Mesenchymal stem cell (in vitro differentiated cells and primary cell): ENCODE measurements around the gene RAB13.

Experiments
- DNase-seq: peaks from one replicate; pipeline ENCODE4 v3.0.0-alpha.2; 2013
- H2AFZ ChIP-seq: one replicate; pipeline ENCODE4 v1.6.1; 2013; ENCODE audit warnings: low read depth, mild to moderate bottlenecking, control low read depth, inconsistent platforms, low read length, moderate library complexity
- H2AK5ac ChIP-seq: 2 replicates; pipeline ENCODE4 v1.6.1; 2013; ENCODE audit warnings: low read length, moderate library complexity, mild to moderate bottlenecking, inconsistent platforms; ENCODE audit not compliant: severe bottlenecking
- H2BK120ac ChIP-seq: one replicate; pipeline ENCODE4 v1.6.1; 2013; ENCODE audit warnings: low read depth, mild to moderate bottlenecking, inconsistent platforms, low read length, moderate library complexity
- H2BK12ac ChIP-seq, 2 experiments: one replicate each; pipeline ENCODE4 v1.6.1; 2013; ENCODE audit warnings: inconsistent platforms in 2 of 2, low read length in 2 of 2, mild to moderate bottlenecking in 2 of 2, moderate library complexity in 2 of 2, control low read depth in 1 of 2
- H2BK15ac ChIP-seq: one replicate; pipeline ENCODE4 v1.6.1; 2013; ENCODE audit warnings: mild to moderate bottlenecking, low read depth, inconsistent platforms; ENCODE audit not compliant: poor library complexity, severe bottlenecking
- H2BK5ac ChIP-seq: 2 replicates; pipeline ENCODE4 v1.6.1; 2013; ENCODE audit warnings: low read depth, mild to moderate bottlenecking, low read length, control low read depth, inconsistent platforms; ENCODE audit not compliant: poor library complexity, severe bottlenecking
- H3K14ac ChIP-seq, 2 experiments: one replicate each; pipeline ENCODE4 v1.6.1; 2013; ENCODE audit warnings: inconsistent platforms in 2 of 2, low read length in 2 of 2, control low read depth in 1 of 2, mild to moderate bottlenecking in 1 of 2, moderate library complexity in 1 of 2
- H3K18ac ChIP-seq, 2 experiments: one replicate each; pipeline ENCODE4 v1.6.1; 2013; ENCODE audit warnings: inconsistent platforms in 2 of 2, low read length in 2 of 2, control low read depth in 1 of 2, low read depth in 1 of 2, mild to moderate bottlenecking in 1 of 2
- H3K23ac ChIP-seq, 2 experiments: one replicate each; pipeline ENCODE4 v1.6.1; 2013; ENCODE audit warnings: inconsistent platforms in 2 of 2, low read length in 2 of 2, mild to moderate bottlenecking in 2 of 2, moderate library complexity in 2 of 2, control low read depth in 1 of 2
- H3K27ac ChIP-seq: 2 replicates; pipeline ENCODE4 v1.5.1; 2013; ENCODE audit warnings: mild to moderate bottlenecking, moderate library complexity, low read length, control low read depth, inconsistent platforms; ENCODE audit not compliant: poor library complexity, severe bottlenecking
- H3K27me3 ChIP-seq, 2 experiments: 2 replicates each; pipeline versions ENCODE4 v1.6.1 to v1.7.0; 2013; ENCODE audit warnings: low read length in 2 of 2, mild to moderate bottlenecking in 2 of 2, moderate library complexity in 2 of 2, control low read depth in 1 of 2, inconsistent platforms in 1 of 2; ENCODE audit not compliant: control insufficient read depth in 1 of 2, insufficient read depth in 1 of 2
- H3K36me3 ChIP-seq, 2 experiments: 2 replicates each; pipeline versions ENCODE4 v1.6.1 to v1.7.0; 2013; ENCODE audit warnings: low read length in 2 of 2, control low read depth in 1 of 2, inconsistent platforms in 1 of 2, low read depth in 1 of 2, mild to moderate bottlenecking in 1 of 2; ENCODE audit not compliant: insufficient read depth in 2 of 2, control insufficient read depth in 1 of 2
- H3K4ac ChIP-seq, 2 experiments: one replicate each; pipeline ENCODE4 v1.6.1; 2013; ENCODE audit warnings: inconsistent platforms in 2 of 2, low read length in 2 of 2, mild to moderate bottlenecking in 2 of 2, moderate library complexity in 2 of 2, control low read depth in 1 of 2, low read depth in 1 of 2
- H3K4me1 ChIP-seq: 2 replicates; pipeline ENCODE4 v1.6.1; 2013; ENCODE audit warnings: low read depth, low read length, control low read depth; ENCODE audit not compliant: control insufficient read depth, insufficient read depth
- H3K4me2 ChIP-seq: 2 replicates; pipeline ENCODE4 v1.6.1; 2013; ENCODE audit warnings: low read length, mild to moderate bottlenecking, inconsistent platforms; ENCODE audit not compliant: poor library complexity, severe bottlenecking
- H3K4me3 ChIP-seq, 2 experiments: 2 replicates each; pipeline versions ENCODE4 v1.5.1 to v1.7.0; 2013; ENCODE audit warnings: low read length in 2 of 2, mild to moderate bottlenecking in 2 of 2, control low read depth in 1 of 2, low read depth in 1 of 2; ENCODE audit not compliant: insufficient read depth in 1 of 2
- H3K79me1 ChIP-seq: replicated peaks from 2 replicates; pipeline ENCODE4 v1.6.1; 2013; ENCODE audit warnings: mild to moderate bottlenecking, control low read depth, low read length, inconsistent platforms; ENCODE audit not compliant: poor library complexity, severe bottlenecking
- H3K9ac ChIP-seq: 2 replicates; pipeline ENCODE4 v1.7.0; 2013; ENCODE audit warnings: mild to moderate bottlenecking, low read length, moderate library complexity
- H3K9me3 ChIP-seq: 2 replicates; pipeline ENCODE4 v1.7.0; 2013; ENCODE audit warnings: mild to moderate bottlenecking, low read length; ENCODE audit not compliant: control insufficient read depth
- H4K8ac ChIP-seq: one replicate; pipeline ENCODE4 v1.6.1; 2013; ENCODE audit warnings: inconsistent platforms, mild to moderate bottlenecking, low read length, moderate library complexity
- H4K91ac ChIP-seq: one replicate; pipeline ENCODE4 v1.6.1; 2013; ENCODE audit warnings: mild to moderate bottlenecking, low read length, inconsistent platforms
- WGBS: methylation state at CpG from one replicate; pipeline ENCODE4 v1.1.7; 2013; ENCODE audit warnings: mixed read lengths; 5-methylcytosine and 5-hydroxymethylcytosine counted together

Gene RAB13

GRCh38 chr1:153945131-153945794 is 40.9 kb downstream of the RAB13 start:
- Histone ChIP-seq H3K4me2 (peak overlapping the region; percentile 83), H2BK12ac (peak overlapping the region in 1 of 2 experiments; percentile 59), H3K18ac (peak overlapping the region; percentile 37 to 98), H3K9ac (peak overlapping the region; percentile 96), H3K36me3 (peaks cover 61 to 63% of the 10 kb centered on the region in 2 experiments), H4K91ac (peak overlapping the region; percentile 84), H3K4ac (peak overlapping the region; percentile 1 to 92), H2AK5ac (no peak overlapping the region), H3K9me3 (no peaks in the 10 kb centered on the region), H3K23ac (peak overlapping the region in 1 of 2 experiments; percentile 57), H3K4me1 (peaks cover 12% of the 10 kb centered on the region), H3K27me3 (no peaks in the 10 kb centered on the region), H2BK15ac (peak overlapping the region; percentile 30), H3K27ac (no peak overlapping the region), H3K79me1 (peaks cover 46% of the 10 kb centered on the region), H2AFZ (no peak overlapping the region), H2BK5ac (no peak overlapping the region), H3K4me3 (peak overlapping the region; percentile 87 to 94), H3K14ac (peak overlapping the region in 1 of 2 experiments; percentile 74), H4K8ac (peak overlapping the region; percentile 83), H2BK120ac (peak overlapping the region; percentile 12)
- peak; percentile 73 for DNase-seq
- 59% methylated on average over 12 of the region's 12 CpGs for WGBS

- H3K4ac ChIP-seq: peak overlapping the region in 1 of 2 experiments; percentile 1
- H2BK120ac ChIP-seq: no peak overlapping the region
- peaks cover 12% of the 10 kb centered on the region for H3K4me1 ChIP-seq
- H3K23ac ChIP-seq: no peak overlapping the region
- 93% methylated on average over 3 of the region's 3 CpGs for WGBS
- no peak for DNase-seq
- H3K4me2 ChIP-seq: peak overlapping the region; percentile 83
- no peak overlapping the region for H2BK5ac ChIP-seq
- peak overlapping the region in 1 of 2 experiments; percentile 94 for H3K4me3 ChIP-seq
- H2AK5ac ChIP-seq: no peak overlapping the region
- peak overlapping the region; percentile 1 for H4K8ac ChIP-seq
- H3K27ac ChIP-seq: no peak overlapping the region
- no peak overlapping the region for H2AFZ ChIP-seq
- no peak overlapping the region for H3K14ac ChIP-seq
- H3K18ac ChIP-seq: peak overlapping the region in 1 of 2 experiments; percentile 98
- H3K9ac ChIP-seq: peak overlapping the region; percentile 96
- H4K91ac ChIP-seq: no peak overlapping the region
- H3K79me1 ChIP-seq: peaks cover 47% of the 10 kb centered on the region
- no peak overlapping the region for H2BK15ac ChIP-seq
- H3K9me3 ChIP-seq: no peaks in the 10 kb centered on the region
- no peaks in the 10 kb centered on the region for H3K27me3 ChIP-seq
- H3K36me3 ChIP-seq: peaks cover 63 to 66% of the 10 kb centered on the region in 2 experiments
- peak overlapping the region in 1 of 2 experiments; percentile 59 for H2BK12ac ChIP-seq
Observed at GRCh38 chr1:153944827-153945117, 41.4 kb downstream of the RAB13 start.

- peaks cover 47% of the 10 kb centered on the region for H3K79me1 ChIP-seq
- peaks cover 12% of the 10 kb centered on the region for H3K4me1 ChIP-seq
- H3K4ac ChIP-seq: no peak overlapping the region
- H3K27ac ChIP-seq: no peak overlapping the region
- 95% methylated on average over 14 of the region's 15 CpGs for WGBS
- H4K8ac ChIP-seq: no peak overlapping the region
- H2BK5ac ChIP-seq: no peak overlapping the region
- H3K4me3 ChIP-seq: peak overlapping the region in 1 of 2 experiments; percentile 9
- H3K14ac ChIP-seq: no peak overlapping the region
- no peak overlapping the region for H3K4me2 ChIP-seq
- H2AFZ ChIP-seq: no peak overlapping the region
- no peaks in the 10 kb centered on the region for H3K27me3 ChIP-seq
- H2BK120ac ChIP-seq: no peak overlapping the region
- peak; percentile 20 for DNase-seq
- no peaks in the 10 kb centered on the region for H3K9me3 ChIP-seq
- peak overlapping the region; percentile 20 for H4K91ac ChIP-seq
- H2AK5ac ChIP-seq: no peak overlapping the region
- peak overlapping the region; percentile 86 for H2BK15ac ChIP-seq
- H3K9ac ChIP-seq: peak overlapping the region; percentile 96
- H3K36me3 ChIP-seq: peaks cover 65 to 68% of the 10 kb centered on the region in 2 experiments
- H2BK12ac ChIP-seq: no peak overlapping the region
- H3K23ac ChIP-seq: no peak overlapping the region
- no peak overlapping the region for H3K18ac ChIP-seq
Observed at GRCh38 chr1:153944005-153944826, 41.9 kb downstream of the RAB13 start.
